NCI-H2171 treated with DMSO at 0.1 percent for 48 hours (cell line): ENCODE results near the gene C12orf57.
A peak's percentile ranks its signal among the peaks of the same experiment; 100 is the strongest.

Experiments used
- DNase-seq: peaks from one replicate; lab custom pipeline; 2025; lab: John Stamatoyannopoulos, UW

The C12orf57 gene

GRCh38 chr12:6965026-6965661, 21.3 kb downstream of the C12orf57 start:
- peak; percentile 100 for DNase-seq

GRCh38 chr12:6965714-6966113, 21.9 kb downstream of the C12orf57 start:
- peak; percentile 72 for DNase-seq

- DNase-seq, result no peak
Measured at GRCh38 chr12:6966351-6966750, 22.5 kb downstream of the C12orf57 start.

GRCh38 chr12:6967651-6968100, 23.9 kb downstream of the C12orf57 start:
- DNase-seq, result no peak

GRCh38 chr12:6968426-6968825, 24.6 kb downstream of the C12orf57 start:
- DNase-seq, result no peak

- no peak for DNase-seq
Measured at GRCh38 chr12:6970096-6970527, 26.3 kb downstream of the C12orf57 start.

- DNase-seq, result no peak
Measured at GRCh38 chr12:6974180-6974579, 30.4 kb downstream of the C12orf57 start.

- DNase-seq, result no peak
Measured at GRCh38 chr12:6975297-6976032, 31.6 kb downstream of the C12orf57 start.

- DNase-seq, result no peak
Measured at GRCh38 chr12:6977653-6978052, 33.8 kb downstream of the C12orf57 start.

GRCh38 chr12:6978188-6978587, 34.4 kb downstream of the C12orf57 start:
- DNase-seq, result no peak

- DNase-seq, result no peak
Measured at GRCh38 chr12:6978611-6979011, 34.8 kb downstream of the C12orf57 start.

GRCh38 chr12:6979021-6979420, 35.2 kb downstream of the C12orf57 start:
- no peak for DNase-seq

GRCh38 chr12:6979453-6979852, 35.6 kb downstream of the C12orf57 start:
- DNase-seq, result no peak

- no peak for DNase-seq
Measured at GRCh38 chr12:6980075-6980474, 36.3 kb downstream of the C12orf57 start.

GRCh38 chr12:6980740-6981139, 36.9 kb downstream of the C12orf57 start:
- DNase-seq, result no peak

GRCh38 chr12:6981152-6982052, 37.6 kb downstream of the C12orf57 start:
- DNase-seq, result no peak

- no peak for DNase-seq
Measured at GRCh38 chr12:6982532-6982931, 38.7 kb downstream of the C12orf57 start.

GRCh38 chr12:6987956-6988553, 44.2 kb downstream of the C12orf57 start:
- no peak for DNase-seq
